ENCODE measurements around the gene ROBO2. TPM values are rescaled to one million over a fixed set of nuclear protein-coding genes. Genes with fewer than 3 reads are reported as not detected.

Gene ROBO2
- total and polyA plus RNA-seq, 11 donors: 0.04 to 0.93 (median 0.06) TPM; not detected in 6

- no peak overlapping the region for H3K27ac ChIP-seq
- no peak overlapping the region for H3K4me3 ChIP-seq
- no peak for ATAC-seq
- H3K27me3 ChIP-seq: no peaks in the 10 kb centered on the region
- no peaks in the 10 kb centered on the region for H3K4me1 ChIP-seq
- H3K9me3 ChIP-seq: no peaks in the 10 kb centered on the region
- peak in 2 of 12 donors; percentile 8 to 14 for TF ChIP-seq CTCF (IDR thresholded peaks at IDR 0.05)
- no peak for TF ChIP-seq POLR2A (IDR thresholded peaks at IDR 0.05)
- intact Hi-C loops (cut with DNase I): loop anchor here in 1 of 10 donors (10.0 kb wide), 1 partner anchor 285 kb away; no protein-coding TSS in a partner anchor
- DNase-seq: no peak
- no peaks in the 10 kb centered on the region for H3K36me3 ChIP-seq
- WGBS, 4 donors: 46 to 55% (median 51%) methylated on average over 2 of the region's 2 CpGs
These were observed 279.8 kb downstream of the ROBO2 start for GRCh38 chr3:77319711-77320110.

GRCh38 chr3:77320514-77320913 lies 280.6 kb downstream of the ROBO2 start:
- ATAC-seq (no peak), DNase-seq (no peak)
- Histone ChIP-seq H3K27me3 (no peaks in the 10 kb centered on the region), H3K4me3 (no peak overlapping the region), H3K36me3 (no peaks in the 10 kb centered on the region), H3K4me1 (no peaks in the 10 kb centered on the region), H3K27ac (no peak overlapping the region), H3K9me3 (no peaks in the 10 kb centered on the region)
- intact Hi-C loops (cut with DNase I): no loop called here
- TF ChIP-seq POLR2A (IDR thresholded peaks at IDR 0.05) (no peak), CTCF (IDR thresholded peaks at IDR 0.05) (peak; percentile 35 to 79 (median 60))
- 31 to 38% (median 33%) methylated on average over 3 of the region's 3 CpGs for WGBS, 4 donors

- Histone ChIP-seq H3K27me3 (no peaks in the 10 kb centered on the region), H3K4me3 (no peak overlapping the region), H3K36me3 (no peaks in the 10 kb centered on the region), H3K27ac (no peak overlapping the region), H3K4me1 (no peaks in the 10 kb centered on the region), H3K9me3 (no peaks in the 10 kb centered on the region)
- TF ChIP-seq POLR2A (IDR thresholded peaks at IDR 0.05) (no peak), CTCF (IDR thresholded peaks at IDR 0.05) (no peak)
- intact Hi-C loops (cut with DNase I): no loop called here
- WGBS, 4 donors: 39 to 53% (median 49%) methylated on average over 6 of the region's 6 CpGs
- DNase-seq (no peak), ATAC-seq (peak in 1 of 4 donors; percentile 51)
These were observed 281.7 kb downstream of the ROBO2 start for GRCh38 chr3:77321646-77322045.

GRCh38 chr3:77323626-77324025 lies 283.7 kb downstream of the ROBO2 start:
- H3K9me3 ChIP-seq: no peaks in the 10 kb centered on the region
- H3K4me1 ChIP-seq: peaks cover 0 to 2% (median 0%) of the 10 kb centered on the region in 12 donors
- H3K4me3 ChIP-seq: no peak overlapping the region
- H3K27ac ChIP-seq: no peak overlapping the region
- no peaks in the 10 kb centered on the region for H3K36me3 ChIP-seq
- intact Hi-C loops (cut with DNase I): no loop called here
- TF ChIP-seq CTCF (IDR thresholded peaks at IDR 0.05): no peak
- no peak for TF ChIP-seq POLR2A (IDR thresholded peaks at IDR 0.05)
- DNase-seq (no peak), ATAC-seq (no peak)
- H3K27me3 ChIP-seq: no peaks in the 10 kb centered on the region

Measured in heart left ventricle (tissue), 16 donors.